LHCN-M2 (cell line): ENCODE results near the gene PTPDC1. TPM values are rescaled to one million over a fixed set of nuclear protein-coding genes. Genes with fewer than 3 reads are reported as not detected.

Experiments used
- DNase-seq: peaks from one replicate; pipeline ENCODE4 v3.0.0-alpha.2; 2012; ENCODE audit warnings: low read depth
- total RNA-seq: library from RNA; depleted of rRNA; stranded (reverse); fragments of >200 nt; gene quantifications from 2 replicates; pipeline ENCODE4 v1.2.3, GENCODE V29; 2014; rRNA removed

PTPDC1 gene
- total RNA-seq, 1 experiment from 2014 or later = 11.5 TPM

DNA sequence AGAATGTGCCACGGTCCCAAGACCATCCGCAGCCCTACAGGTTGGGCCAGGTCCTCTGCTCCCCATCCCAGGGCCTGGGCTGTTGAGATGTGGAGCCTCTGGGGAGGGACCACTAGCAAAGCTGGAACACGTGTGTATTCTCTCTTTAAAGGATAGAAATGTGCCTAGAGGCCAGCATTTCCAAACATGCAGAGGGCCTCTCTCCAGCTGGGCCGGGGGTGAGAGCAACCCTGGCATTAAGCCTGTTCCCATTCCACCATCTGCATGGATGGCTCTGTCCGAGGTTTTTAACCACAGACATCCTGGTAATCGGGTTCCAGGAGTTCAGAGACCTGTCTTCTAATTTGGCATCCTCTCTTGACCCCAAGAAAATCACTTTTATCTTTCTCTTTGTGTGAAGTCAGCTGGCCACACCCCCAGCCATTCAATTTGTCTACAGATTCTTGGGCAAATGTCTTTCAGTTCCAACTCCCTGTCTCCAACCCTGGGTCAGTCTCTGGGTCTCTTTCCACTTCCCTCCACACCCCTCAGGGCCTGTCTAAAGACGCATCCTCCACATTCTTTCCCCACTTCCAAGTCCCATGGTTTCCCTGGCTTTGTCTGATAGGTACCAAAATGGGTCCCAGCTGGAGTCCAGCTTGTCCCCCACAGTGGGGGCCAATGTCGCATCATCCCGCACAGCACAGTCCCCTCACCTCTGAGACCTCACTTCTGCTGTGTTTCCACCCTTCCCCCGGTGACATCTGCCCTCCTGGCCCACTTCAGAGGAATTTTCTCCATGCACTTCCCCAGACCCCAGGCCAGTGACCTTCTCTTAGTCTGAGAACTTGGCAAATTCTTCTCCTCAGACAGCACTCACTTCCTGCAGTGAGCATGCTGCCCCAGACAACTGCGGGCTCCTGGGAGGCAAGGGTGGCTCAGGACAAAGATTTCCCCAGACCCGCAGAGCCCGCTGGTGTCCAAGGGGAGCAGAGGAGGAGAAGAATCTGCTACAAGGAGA lies 56.8 kb downstream of the PTPDC1 start:
- DNase-seq = peak; percentile 21

DNA sequence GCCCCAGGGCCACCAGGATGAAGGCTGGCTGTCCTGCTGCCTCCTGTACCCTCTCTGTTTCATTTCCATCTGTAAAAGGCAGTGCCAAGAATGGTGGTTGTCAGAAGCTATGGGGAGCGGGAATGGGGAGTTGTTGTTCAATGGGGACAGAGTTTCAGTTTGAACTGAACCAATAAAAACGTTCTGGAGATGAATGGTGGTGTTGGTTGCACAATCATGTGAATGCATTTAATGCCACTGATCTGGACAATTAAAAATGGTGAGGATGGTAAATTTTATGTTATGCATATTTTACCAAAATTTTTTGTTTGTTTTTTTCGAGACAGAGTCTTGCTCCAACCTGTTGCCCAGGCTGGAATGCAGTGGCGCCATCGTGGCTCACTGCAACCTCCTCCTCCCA lies 58.1 kb downstream of the PTPDC1 start:
- DNase-seq = no peak

DNA sequence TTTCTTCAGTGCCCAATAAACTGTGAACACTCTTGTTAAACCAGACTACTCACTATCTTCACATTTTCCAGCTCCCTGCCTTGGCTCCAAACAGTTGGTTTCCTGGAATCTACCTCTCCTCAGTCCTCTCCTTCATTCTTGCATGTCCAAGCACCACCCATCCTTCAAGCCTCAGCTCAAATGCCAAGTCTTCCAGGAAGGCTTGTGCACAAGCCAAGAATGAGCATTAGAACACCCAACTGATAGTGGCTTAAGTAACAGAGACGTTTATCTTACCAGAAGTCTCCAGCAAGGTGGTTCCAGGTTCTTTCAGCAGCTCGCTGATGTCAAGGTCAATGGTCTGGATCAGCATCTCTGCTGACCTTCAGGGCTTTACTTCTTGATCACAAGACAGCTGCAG lies 60.1 kb downstream of the PTPDC1 start:
- no peak for DNase-seq

DNA sequence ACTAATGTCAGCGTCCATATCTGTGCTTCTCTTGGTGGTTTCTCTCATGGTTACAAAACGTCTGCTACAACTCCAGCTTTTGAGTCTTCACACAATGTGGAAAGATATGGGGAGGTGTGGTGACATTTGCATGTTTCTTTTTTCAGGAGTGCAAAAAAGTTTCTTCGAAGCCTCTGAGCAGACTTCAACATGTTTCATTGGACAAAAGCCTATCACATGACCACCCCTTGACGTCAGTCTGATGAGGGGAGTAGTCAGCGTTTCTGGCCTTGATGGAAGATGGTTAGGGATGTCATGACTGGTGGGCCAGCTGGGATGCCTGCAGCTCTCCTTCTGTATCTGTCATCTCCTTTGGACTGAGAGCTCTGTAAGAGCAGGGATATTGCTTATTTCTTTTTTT lies 61.4 kb downstream of the PTPDC1 start:
- DNase-seq = no peak

- DNase-seq = no peak
These were observed 63.5 kb downstream of the PTPDC1 start for GRCh38 chr9:94147776-94148175.

GRCh38 chr9:94148419-94148818 lies 64.2 kb downstream of the PTPDC1 start:
- DNase-seq = no peak

DNA sequence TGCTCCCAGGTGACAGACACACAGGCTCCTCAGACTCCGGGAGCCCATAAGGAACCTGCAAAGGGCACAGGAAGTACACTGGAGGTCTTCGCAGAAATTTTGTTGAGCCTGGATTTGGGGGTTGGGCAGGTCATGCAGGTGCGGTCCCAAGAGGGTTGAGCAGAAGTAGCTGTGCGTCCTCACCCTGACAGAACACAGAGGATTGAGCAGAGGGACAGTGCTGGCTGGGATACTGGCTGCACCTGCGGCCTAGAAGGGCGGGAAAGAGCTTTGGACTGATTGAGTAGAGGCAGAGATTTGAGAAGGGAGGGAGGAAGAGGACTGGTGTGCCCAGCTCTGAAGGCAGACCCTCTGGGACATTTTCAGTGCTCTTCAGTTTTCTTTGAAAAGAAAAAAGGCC lies 65.4 kb downstream of the PTPDC1 start:
- DNase-seq = no peak

DNA sequence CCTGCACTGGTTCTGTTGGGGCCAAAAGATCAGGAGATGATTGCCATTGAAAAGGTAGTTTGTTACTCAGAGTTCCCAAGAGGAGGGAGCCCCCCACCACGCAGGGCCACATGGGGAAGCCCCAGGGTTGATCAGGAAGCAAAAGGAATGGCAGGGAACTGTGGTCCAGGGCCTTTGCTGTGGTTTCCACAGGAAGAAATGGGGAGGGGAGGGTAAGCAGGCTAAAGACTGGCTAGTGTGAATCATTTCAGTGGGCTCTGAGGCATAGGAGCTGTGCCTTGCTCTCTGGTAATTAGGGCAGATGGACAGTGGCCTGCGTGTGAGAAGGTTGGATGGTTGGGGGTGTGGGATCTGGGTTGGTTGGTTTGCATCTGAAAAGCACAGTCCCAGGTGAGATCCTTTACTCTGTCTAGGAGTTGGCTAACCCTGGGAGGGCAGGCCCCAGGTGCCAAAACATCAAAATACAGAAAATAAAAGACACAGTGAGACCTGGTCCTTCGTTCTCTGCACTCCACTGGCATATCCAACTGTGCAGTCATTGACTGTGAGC lies 66.1 kb downstream of the PTPDC1 start:
- DNase-seq = no peak

DNA sequence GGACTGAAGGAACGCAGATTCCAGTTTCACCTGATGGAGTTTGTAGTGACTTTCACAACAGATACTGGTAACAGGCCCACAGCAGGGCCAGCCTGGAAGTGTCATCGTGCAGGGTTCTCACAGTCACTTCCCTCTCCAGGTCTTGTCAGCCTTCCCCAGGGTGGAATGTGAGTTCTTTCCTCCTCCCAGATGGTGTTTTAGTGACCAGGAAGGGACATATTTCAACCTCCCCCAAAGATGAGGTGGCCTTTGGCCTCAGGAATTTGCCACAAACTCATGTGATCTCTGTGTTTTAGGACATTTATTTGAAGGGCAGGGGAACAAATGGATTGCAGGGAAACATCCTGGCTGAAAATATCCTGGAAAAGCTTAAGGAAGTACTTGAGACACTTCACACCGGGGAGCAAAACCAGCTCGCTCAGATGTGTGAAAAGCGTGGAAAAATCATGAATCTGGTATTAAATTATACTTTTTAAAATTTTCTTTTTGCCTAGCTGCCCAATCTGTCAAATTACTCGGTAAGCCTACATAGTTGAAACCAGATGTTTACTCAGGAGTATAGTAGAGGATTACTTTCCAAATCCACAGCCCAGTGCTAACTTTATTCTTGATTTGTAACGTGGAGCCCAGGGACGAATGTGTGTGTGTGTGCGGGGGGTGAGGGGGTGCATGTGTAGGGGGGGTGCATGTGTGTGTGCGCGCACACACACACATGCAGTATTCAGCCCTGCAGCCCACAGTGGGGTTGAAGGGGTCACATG lies 66.8 kb downstream of the PTPDC1 start:
- DNase-seq = peak; percentile 30

DNA sequence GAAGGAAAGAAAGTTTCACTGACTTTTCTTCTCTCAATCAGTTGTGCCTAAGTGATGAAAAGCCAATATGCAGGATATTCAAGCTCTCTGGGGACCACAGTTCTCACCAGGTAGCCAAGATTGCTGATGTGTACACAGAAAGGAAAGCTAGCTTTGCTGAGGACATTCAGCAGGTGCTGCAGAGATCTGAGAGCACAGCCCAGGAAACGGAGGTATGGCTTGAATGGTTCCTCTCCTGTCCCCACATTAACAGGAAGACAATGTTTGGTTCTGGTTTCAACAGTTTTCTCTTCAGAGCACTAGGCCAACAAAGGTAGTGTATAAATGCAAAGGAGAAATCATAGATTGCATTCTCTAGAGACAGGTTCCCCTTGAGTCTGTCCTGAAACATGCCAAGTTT lies 69.6 kb downstream of the PTPDC1 start:
- DNase-seq = no peak

DNA sequence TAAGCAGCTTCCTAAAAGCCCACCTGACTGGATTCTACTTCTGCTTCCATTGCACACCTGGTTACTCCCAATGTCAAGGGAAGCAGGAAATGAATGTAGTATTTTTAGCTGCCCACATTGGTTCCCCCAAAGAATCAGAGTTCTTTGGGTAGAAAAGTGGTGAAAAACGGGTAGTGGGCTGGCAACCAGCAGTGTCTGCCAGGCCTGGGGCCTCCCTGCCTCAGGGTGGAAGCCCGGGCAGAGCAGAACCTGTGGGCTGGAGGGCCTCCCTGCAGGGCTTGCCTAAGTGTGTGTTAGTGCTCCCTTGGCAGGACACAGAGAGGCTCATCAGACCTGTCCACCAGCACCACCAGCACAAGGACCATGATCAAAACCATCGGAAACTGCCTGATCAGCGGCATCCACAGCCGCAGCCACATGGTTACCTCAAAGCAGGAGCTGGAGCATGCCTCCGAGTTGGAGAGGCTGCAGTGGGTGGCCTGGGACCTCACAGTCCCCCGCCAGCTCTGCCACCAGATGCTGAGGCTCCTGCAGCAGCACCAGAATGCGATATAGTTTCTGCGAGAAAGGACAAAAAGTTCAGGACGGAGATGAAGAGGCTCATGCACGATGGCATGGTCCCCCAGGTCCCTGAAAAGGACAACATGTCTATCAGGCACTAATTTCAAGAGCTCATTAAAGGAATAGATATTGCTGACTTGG lies 72.2 kb downstream of the PTPDC1 start:
- no peak for DNase-seq

- DNase-seq = peak; percentile 67
These were observed 73.0 kb downstream of the PTPDC1 start for GRCh38 chr9:94157050-94157801.

Other genes starting within 250 kb of the PTPDC1 start
- gene BARX1, start 129.1 kb upstream of the PTPDC1 start, total RNA-seq = not detected in 2 replicates
- 2.4 and 3.7 TPM in 2 replicates for gene ZNF169, start 174.8 kb downstream of the PTPDC1 start, total RNA-seq
- not detected in 2 replicates for gene NUTM2F, start 244.2 kb downstream of the PTPDC1 start, total RNA-seq